DMS153 (cell line): Measurements from ENCODE around the gene STEAP3.

Experiments used
- DNase-seq: peaks from one replicate; lab custom pipeline; 2025; lab: John Stamatoyannopoulos, UW

The STEAP3 gene

DNA sequence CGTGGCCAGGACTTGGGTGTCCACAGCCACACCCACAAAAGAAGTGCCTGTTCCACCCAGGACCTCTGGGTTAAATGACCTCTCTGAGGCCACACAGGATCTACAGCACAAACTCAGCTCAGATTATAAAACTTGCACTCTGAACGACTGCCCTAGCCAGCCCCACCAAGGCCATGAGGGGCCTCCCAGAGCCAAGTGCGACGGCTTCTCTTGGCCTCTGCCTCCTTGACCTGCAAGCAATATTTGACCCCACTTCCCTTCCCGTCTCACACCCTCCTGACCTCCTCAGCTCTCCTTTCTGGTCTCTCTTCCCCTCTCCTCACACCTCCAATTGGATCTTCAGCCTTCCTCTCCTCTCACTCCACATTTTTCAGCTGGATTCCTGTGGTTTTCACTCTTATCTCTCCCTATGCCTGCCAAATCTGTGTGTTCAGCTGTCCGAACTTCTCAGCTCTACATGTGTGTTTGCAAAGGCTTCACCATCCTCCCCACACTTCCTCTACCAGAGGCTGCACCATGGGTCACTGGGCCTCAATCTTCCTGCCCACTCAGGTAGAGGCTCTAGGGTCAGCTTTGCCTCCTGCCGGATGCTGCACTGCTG is 25.3 kb upstream of the STEAP3 start:
- no peak for DNase-seq

DNA sequence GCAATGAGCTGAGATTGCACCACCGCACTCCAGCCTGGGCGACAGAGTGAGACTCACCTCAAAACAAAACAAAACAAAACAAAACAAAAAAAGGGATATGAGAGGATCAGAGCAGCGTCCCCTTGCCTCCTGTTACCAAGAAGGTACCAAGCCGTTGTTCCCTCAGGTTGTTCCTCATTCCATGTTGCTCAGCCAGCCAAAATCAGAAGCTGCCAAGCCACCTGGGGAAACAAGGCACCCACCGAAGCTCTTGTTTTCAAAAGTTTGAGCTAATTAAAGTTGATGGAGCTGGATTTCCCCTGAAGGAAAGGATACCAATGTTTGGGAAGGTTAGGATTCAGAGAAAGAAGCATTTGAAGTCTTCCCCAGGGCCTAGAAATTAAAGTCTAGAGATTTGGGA is 21.8 kb upstream of the STEAP3 start:
- no peak for DNase-seq

DNA sequence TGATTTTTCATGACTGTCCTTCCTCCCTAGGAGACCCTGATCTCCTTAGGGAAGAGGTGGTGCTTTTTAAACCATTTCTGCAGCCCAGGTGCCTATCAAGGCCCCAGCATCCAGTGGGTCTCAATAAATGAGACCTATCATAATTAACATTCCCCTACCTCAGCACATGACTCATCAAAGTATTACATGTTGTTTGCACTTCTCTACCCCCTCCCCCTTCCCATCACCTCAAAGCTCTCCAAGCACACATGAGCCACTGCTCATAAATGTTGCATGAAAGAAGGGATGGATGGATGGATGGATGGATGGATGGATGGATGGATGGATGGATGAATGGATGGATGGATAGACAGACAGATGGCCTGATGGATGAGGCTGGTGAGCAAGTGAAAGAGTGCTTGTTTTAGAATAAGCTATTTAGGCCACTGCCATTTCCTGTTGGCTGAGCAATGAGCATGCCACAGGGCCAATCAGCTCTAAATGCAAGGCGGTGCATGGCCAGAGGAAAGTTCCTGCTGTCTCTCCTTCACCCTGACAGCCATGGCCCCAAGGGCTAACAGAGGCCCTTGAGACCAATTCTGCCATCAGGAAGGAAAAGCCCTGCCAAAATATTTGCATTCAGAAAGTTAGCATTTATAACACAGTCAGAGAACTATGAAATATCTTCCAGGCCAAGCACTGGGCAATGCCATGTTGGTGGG is 20.9 kb upstream of the STEAP3 start:
- DNase-seq: no peak

DNA sequence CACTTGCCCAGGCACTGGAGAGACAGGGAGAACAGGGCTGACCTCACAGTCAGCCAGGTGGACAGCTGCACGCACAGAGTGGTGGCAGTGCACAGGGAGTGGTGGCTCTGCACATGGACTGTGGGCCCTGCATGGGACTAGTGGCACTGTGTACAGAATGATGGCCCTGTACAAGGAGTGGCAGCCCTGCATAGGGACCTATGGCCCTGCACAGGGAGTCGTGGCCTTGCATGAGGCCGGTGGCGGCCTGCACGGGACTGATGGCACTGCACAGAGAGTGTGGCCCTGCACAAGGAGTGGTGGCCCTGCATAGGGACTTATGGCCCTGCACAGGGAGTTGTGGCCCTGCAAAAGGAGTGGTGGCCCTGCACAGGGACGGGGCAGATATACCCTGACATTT is 19.1 kb upstream of the STEAP3 start:
- no peak for DNase-seq

DNA sequence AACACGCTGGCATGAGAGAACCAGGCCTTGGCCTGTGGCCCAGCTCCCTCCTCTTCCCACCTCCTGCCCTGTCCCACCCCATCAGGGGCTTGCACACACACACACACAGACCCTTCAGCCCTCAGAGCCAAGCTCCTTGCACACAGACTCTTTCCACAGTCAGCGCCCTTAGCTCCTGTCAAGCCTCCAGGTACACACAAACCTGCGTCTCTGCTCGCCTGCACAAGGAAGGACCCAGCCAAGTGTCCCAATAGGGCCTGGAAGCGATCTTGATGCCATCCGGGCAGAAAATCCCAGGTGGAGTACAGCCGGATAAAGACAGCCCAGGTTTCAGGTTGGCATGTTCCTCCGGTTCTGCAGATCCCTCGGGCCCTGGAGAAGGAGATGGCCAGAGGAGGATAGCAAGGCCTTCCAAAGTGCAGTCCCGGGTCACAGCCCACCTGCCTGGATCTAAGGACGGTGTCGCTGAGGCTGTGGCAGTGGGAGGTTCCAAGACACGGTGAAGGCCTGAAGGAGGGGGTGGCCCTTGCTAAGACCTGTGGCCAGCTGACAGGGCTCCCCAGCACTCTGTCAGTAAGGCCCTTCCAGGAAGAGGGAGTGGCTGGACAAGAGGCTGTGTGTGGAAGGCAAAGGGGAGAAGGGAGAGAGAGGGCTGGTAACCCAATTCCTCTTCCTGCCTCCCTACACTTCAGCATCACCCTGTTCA is 18.5 kb upstream of the STEAP3 start:
- no peak for DNase-seq

DNA sequence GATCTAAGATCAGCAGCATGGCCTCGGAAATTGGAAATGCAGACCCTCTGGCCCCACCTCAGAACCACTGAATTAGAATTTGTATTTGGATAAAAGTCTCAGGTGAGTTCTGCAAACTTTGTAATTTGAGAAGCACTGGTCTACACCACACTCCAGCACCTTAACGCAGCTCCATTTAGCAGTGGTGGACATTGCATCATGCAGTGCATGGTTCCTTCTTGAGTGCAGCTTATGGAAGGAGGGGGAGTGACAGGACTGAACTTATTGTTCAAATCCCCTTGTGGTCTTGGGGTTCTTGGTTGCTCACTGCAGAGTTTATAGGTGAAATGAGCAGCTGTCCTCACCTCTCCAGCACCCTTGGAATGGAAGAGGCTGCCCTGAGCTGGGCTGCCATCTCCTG is 17.4 kb upstream of the STEAP3 start:
- no peak for DNase-seq

DNA sequence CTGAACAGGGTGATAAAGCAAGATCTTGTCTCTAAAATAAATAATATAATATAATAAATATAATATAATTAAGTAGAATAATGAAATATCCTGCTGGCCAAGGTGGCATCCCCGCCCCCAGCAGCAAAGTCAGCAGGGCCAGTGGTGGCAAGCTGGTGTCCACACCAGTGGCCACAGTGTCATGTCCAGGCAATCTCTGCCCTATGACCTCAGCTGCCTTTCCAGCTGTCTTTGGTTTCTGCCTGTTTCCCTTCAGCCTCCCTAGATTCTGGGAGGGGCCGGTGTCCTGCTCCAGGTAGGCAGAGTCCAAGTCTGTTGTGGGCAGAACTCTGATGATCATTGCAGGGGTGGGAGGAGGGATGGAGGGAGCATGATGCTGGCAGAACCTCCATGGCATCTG is 16.2 kb upstream of the STEAP3 start:
- DNase-seq: no peak

DNA sequence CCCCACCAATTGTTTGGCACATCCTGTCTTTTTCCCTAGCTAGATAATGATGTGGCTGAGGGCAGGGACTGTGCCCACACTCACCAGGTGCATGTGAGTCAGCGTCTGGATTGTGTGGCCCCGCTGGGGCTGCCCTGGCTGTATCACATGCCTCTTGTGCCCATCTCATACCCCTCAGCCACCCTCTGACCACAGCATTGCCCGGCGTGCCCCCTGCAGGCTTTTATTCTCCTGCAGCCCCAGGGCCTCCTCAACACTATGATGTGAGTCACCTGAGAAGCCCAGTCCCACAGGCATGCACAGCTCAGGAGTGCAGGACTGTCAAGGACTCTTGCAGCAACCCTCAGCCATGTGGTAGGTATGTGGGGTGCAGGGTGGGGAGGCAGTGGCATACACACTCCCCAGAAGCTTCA is 14.8 kb upstream of the STEAP3 start:
- peak; percentile 43 for DNase-seq

DNA sequence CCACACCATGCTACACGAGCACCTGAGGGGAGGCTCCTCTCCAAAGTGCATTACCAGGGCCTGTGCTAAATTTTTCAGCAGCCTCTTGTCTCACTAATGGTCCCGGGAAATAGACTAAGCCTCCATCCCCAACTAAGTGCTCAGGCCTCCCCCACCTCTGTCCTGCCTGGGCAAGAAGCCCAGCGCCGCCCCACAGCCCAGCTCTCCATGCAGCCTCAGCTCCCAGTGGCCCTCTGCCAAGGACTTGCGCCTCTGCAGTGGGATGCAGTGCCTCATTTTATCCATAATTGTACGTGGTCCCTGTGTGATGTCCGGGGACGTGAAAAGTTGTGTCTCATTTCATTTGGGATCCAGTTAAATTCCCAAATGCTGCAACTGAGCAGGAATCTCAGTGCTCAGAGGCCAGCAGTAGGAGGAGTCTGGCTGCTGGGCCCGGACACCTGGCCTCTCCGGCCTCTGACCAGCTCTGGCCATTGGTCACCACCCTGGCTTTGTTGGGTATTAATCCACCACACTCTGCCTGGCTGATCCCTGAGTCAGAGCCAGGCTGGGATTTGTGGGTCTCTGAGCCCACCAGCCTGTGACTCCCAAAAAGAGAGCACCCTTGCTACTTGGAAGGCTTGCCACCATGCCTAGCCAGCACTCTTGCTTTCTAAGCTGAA is 11.4 kb upstream of the STEAP3 start:
- DNase-seq: no peak

DNA sequence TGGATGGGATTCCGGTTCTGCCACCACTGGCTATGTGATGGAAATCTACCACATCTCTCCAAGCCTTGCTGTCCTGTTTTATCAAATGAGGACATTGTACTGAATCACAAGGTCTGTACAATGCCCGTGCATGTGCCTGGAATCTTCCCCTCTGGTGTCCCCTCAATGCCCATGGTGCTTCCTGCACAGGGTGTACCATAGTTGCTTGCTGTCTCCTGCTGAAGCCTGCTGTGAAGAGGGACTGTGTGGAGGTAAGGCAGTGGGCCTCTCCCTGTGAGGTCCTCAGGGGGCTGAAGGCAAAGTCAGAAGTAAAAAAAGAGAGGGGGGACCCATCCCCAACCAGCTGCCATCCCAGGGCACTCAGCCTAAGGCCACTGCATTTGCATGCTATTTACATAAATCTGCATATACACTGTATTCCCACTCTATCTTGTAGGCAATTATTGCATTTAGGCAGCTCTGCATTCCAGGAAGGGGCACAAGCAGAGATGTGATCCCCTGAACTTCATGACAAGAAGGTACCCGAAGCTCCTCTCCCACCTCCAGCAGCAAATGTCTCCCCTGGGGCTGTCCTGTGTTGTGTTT is 9.1 kb upstream of the STEAP3 start:
- DNase-seq: no peak

DNA sequence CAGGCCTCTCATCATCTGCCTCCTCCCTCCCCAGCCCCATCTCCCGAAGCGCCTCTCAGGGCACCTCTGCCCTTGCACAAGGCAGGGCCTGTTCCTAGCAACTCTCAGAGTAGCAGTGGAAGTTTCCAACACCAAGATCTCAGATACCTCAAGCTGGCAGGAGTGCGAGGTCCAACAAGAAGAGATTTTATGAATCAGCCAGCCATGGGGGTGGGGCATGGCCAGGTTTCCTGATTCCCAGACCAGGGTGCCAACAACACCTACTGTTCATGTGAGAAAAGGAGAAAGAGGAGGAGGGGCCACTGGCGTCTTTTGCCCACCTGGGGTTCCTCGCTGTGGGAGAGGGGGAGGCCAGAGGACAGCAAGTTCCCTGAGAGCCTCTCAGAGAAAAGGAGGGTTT is 6.6 kb upstream of the STEAP3 start:
- no peak for DNase-seq

DNA sequence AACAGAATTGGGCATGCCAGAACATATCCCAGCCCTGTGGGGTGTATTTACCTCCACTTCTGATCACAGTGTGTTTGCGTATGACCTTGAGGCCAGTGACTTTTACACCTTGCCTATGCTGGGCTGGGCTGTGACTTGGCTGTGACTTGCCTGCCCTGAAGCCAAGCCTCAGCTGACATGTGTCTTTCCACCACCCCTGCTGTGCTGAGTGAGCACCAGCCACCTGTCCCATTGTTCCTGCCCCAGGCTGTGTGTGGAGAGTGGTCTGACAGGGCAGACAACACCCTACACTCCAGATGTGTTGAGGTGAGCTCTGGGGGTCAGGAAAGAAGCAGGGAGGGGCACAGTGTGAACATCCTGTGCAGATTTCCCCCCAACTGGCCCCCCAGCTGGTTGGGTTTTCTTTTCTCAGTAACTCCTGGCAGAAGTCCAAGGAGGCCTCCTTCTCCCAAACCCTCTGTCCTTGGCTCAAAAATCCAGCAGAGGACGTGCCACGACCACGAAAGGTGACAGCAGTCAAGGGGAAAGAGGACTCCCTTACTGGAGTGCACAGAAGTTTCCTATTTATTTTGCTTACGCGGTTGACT is 5.1 kb upstream of the STEAP3 start:
- DNase-seq: peak; percentile 83

DNA sequence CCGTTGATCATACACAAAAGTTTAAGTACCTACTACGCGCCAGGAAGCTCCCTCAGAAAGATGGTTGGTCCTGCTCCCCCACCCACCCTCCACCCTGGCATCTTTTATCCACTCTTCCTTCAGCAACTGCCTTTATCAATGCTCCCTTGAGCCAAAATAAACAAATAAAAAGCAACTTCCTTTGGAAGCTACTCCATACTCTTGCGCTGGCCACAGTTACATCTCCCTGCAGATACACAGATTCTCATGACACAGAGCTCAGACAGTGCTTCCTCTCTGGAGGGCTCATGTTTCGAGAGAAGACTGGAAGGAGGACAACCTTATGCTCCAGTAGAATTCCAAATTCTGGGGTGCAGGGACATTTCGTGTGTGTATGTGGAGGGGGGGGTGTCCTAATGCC is 3.8 kb upstream of the STEAP3 start:
- DNase-seq: no peak

DNA sequence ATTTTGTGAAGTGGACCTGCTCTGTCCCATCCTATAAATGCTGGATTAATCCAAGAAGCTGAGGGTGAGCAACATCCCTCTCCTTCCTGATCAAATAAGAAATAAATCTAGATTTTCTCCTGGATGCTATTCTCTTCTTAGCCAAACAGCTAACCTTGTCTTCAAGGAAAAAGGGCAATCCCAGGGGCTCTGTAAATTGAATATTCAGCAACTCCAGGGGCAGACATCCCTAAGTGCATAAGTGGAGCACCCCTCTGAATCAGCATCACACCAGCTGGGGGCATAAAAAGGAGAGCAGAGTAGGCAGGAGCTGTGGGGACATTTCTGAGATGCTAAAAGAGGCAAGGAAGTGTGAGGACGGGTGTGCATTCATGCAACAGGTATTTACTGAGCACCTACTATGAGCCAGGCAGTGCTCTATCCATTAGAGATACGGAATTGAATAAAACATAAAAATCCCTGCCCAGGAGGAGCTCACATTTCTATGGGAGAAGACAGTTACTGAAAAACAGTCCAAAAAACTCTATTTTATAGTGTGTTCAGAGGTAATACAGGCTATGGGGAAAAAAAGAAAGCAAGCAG is 2.8 kb upstream of the STEAP3 start:
- no peak for DNase-seq

DNA sequence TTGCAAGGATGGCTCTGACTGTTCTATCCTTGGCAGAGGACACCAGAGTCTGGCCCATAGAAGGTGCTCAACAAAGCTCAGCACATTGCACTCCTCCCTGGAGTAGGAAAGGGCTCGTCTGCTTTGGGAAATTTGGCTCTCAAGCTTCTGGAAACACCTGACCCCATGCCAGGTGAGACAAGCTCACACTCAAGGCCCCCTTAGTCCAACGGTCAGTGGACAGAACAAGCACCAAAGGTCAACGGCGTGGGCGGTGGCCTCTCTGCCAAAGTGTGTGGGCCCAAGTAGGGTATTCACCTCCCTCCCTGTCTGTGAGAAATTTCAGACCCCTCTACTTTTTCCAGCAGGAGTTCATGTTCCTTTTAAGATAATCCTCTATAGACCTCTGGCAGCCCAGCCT is 2.0 kb upstream of the STEAP3 start:
- DNase-seq: no peak

DNA sequence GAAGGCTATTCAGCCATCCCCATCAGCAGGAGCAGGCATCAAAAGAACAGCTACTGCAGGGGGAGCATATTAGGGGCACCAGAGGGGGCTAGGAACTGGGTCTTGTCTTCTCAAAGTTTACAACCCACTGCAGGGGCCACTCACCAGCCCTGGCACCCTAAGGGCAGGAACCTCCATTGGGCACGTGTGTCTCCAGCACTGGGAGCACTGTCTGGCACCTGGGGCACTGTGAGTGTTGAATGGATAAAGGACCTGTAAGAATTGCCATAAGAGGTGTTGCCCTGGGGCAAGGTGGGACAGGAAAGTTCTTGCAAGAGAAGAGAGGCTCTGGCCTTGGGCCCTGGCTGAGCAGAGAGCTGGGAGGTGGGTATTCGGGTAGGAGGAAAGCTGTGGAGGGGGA is 1.4 kb upstream of the STEAP3 start:
- no peak for DNase-seq

DNA sequence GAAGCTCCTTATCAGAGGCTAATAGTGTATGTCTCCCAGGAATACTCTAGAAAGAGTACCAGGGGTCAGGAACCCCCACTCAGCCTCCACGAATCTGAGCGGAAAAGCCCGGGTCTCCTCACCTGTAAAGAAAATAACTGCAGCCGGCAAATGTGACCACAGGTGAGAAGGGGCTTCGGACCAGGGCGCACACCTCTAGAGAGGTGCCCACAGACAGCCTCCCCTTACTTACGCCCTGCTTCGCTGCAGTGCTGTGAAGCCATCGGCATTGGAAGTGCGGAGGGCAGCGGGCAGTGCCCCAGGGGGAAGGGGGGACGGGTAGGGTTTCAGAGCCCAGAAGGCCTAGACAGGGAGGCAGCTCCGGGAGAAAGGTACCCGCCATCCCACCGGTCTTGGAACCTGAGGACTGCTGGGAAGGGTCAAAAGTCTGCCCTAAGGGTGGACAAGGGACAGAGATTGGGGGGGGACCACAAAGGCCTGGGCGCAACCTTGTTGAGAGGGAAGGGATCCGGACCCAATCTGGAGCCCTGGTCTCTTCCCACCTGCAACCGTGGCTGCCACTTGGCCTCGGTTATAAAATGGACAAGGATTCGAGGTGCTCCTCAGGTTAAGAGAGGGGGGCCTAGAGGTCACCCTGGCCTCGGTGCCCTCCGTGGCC is 642 bp upstream of the STEAP3 start:
- DNase-seq: no peak

DNA sequence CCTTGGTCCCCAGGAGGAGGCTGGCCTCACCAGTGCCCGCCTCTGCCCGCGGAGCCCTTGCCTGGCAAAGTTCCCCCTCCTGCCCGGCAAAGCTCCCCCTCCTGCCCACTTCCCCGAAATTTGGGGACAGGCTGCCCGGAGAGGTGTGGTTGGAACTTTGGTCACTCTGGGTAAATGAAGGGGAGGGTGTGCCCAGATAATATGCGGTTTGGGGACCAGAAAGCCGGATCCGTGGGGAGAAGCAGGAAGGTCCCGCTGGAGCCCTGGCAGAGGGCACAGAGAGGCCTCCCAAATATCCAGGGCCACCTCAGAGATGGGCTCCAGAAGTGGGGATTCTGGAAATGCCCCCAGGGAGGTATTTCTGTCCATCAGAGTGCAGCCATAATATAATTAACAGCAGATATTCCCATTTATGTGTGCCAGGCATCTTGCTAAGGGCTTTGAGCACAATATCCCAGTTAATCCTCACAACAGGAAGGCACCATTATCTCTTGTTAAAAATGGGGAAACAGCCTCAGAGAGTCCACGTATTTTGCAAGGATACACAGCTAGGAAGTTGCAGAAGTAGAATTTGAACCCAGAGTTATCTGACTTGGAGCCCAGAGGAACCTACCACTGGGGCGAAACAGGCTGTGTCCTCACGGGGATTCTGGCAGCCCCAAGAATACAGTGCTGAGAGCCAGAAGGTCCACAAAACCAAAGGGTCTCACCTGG is 914 bp downstream of the STEAP3 start:
- DNase-seq: no peak

DNA sequence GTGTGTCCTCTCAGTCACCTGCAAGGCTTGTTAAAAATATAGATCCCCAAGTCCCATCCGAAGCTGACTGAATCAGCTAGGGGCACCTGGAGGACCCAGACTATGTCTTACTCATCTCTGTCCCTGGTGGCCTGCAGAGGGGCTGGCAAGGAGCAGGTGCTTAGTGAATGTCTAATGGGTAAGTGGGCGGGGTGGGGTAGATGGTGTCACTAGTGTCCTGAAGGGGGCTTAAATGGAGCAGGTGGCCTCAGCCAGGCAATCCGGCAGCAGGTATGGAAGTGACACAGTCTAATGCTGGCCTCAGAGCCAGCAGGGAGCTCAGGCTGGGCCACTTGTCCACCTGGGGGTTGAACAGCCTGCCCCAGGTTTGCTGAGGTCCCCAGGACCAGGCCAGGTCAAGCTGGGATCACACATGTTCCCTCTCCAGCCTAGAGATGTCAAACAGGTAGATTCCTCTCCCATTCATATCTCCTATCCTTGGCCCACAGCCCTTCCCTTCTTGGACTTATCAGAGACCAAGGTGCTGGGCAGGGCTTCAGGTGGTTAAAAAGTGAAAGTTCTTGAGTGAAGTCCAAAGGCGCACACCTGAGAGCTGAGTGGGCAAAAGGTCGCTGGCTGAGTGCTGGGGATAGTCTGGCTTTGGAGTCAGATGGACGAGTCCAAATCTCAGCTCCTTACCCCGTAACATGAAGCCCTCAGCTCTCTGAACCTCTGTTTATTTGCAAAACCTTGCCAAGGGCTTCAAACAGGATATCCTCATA is 1.7 kb downstream of the STEAP3 start:
- no peak for DNase-seq

DNA sequence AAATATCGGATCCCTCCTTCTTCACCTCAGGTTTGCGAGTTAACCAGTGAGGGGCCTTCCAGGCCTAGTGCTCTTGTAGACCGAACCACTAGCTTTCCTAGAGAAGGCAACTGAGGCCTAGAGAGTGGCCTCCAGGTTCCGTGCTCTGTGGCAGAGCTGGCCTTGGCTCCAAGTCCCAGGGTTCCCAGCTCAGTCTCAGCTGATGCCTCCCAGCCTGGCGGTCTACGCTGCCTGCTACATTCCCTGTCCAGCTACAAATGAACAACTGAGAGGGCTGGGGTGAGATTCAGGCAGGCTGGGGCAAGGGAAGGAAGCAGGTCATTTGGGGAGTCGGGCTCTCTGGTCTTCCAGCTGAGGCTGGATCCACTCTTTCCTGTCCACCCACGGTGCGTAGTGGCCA is 2.3 kb downstream of the STEAP3 start:
- DNase-seq: no peak
